Activated CD4-positive, CD25-positive, alpha-beta regulatory T cell treated with anti-CD3 and anti-CD28 coated beads, Interleukin-2, amount 50 U/mL, for 72 hours (primary cell): ENCODE measurements around the gene MNS1.
"Not testable (repeated sequence)": the region's sequence is repeated elsewhere in the genome, so short reads cannot be mapped to it uniquely, and the experiment has no call there.

Experiments used
- DNase-seq: peaks from one replicate; pipeline ENCODE4 v3.0.0; 2021

The MNS1 gene

DNA sequence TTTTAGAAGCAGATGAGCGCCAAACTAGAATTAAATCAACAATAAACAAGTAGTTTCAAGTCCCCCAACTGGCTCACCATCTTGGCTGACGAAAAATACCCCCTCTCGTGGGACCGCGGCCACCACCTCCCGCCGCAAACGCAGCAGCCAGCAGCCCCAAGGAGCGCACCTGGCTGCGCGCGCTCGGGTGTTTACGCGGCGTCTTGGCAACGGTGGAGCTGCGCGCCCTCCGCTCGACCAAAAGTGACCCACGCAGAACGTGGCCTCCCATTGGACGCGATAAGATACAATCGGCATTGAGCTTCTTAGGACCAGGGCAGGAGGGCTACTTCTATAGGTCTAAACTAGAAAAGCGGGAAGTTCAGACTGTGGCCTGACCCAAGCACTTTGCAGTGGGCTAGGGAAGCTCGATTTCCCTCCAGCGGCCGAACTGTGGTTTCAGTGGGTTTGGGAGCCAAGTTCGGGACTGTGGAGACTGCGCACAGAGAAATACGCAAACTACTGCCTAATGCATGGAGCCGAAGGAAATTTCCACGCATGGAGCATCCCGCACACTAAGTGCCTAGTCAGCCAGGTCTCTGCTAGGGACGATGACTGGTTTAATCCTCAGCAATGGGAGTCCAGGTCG, at the start of gene MNS1:
MNS1 (minus strand) TSS at position 245 of the 628 bp plus-strand sequence; CDS start at position 80, 165 bp downstream.
- DNase-seq: peak; percentile 61

DNA sequence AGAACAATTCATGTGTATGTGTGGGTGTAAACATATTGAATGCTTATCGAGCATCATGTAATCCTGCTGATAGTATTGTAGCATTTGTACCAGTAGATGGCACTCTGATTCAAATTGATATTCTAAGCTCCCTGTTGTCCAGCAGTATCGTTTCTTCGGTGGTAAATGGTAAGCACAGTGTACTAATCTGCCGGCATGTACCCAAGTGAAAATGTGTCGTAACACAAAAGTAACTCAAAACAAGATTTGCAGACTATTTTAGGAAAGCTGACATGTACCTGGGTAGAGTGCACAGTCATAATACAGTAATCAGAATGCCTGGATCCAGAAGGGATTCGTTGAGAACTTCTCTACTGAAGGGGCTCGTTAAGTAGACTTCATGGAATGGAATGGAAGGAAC, 31.7 kb upstream of the MNS1 start:
- DNase-seq: no peak

GRCh38 chr15:56495533-56495932, 30.6 kb upstream of the MNS1 start:
- no peak for DNase-seq

DNA sequence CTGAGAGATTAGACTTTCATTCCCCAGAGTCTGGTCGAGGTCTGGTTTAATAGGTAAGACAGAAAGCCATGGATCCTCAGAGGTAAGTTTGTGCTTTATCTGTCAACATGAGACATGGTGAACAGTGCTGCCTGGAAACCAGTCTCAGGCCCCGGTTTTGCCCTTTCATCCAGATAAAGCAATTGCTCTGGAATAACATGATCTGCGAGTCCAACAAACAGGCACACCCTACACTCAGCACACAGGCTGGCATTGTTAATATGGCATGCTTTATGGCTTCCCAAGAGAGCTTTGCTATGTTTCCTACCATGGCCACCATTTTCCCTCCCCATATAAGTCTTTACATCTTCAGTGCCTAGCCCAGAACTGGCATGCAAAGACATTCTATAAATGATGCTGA, 30.1 kb upstream of the MNS1 start:
- no peak for DNase-seq

DNA sequence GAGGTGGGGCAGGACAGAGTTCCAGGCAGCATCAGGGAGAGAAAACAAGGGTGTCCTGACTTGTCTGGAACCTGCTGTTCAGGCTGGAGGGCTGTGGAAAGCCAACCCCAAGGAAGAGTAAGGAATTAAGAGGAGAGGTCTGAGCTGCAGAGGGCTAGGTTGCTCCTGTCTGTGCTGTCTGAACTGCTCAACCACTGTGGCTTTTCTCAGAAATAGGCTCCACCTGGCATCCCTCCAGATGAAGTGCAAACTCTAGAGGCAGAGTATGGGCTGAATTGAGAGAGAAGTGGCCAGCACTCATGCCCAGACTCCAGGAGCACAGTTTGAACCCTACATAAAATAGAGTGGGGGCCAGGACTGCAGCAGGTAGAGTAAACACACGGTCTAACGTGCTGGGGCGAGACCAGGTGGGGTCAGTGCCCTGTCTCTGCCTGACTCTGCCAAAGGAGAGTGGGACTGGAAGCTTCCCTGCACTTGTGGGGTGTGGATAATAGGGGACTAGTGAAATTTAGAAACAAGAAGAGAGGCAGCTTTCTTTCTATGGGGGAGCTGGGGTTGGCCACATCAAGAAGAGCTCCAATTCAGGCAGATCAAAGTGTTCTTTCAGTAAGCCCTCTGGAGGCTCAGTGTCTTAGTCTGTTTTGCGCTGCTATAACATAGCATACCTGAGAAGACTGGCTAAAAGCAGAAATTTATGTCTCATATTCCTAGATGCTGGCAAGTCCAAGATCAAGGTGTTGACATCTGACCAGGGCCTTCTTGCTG, 28.0 kb upstream of the MNS1 start:
- DNase-seq: no peak

DNA sequence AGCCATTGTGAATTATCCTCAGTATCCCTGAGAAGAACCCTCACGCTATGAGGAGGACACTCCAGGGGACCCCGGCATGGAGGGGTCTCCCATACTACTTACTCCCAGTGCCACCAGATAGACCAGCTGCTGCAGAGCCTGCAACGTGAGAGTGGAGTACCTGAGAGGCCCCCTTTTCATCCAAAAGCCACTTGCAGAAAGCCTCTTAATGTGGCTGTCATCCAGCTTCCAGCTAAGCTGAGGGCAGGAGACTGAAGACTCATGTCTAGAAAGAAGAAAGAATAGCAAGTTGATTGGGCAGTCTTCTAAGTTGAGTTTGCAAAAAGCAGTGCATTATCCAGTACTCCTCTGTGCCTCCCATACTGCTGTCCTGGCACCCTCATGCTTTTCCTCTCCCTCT, 27.3 kb upstream of the MNS1 start:
- DNase-seq: no peak

- DNase-seq: no peak
Observed at GRCh38 chr15:56491110-56491722, 26.3 kb upstream of the MNS1 start.

DNA sequence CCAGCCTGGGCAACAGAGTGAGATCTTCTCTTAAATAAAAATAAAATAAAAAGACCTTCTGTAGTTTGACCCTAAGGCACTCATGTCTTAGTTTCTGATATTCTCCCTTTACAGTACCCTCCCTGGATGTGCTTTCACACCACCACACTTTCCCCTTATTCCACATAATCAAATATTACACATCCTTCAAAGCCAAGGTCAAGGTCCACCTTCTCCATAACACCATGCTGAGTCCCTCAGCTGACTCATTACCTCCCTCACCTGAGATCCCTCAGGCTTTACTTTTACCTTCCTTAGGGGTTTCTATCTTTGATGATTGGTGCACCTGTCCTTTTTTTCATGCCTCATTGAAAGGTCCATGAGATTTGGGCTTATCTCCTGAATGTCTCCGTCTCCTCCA, 25.5 kb upstream of the MNS1 start:
- DNase-seq: no peak

DNA sequence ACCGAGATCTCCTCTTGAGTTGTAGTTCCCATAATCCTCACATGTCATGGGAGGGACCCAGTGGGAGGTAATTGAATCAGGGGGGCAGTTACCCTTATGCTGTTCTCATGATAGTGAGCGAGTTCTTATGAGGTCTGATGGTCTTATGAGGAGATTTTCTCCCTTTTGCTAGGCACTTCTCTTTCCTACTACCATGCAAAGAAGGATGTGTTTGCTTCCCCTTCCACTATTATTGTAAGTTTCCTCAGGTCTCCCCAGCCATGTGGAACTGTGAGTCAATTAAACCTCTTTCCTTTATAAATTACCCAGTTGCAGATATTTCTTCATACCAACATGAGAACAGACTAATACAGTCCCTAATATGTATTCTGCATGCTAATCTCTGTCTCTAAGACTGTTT, 21.3 kb upstream of the MNS1 start:
- DNase-seq: not testable (repeated sequence)

DNA sequence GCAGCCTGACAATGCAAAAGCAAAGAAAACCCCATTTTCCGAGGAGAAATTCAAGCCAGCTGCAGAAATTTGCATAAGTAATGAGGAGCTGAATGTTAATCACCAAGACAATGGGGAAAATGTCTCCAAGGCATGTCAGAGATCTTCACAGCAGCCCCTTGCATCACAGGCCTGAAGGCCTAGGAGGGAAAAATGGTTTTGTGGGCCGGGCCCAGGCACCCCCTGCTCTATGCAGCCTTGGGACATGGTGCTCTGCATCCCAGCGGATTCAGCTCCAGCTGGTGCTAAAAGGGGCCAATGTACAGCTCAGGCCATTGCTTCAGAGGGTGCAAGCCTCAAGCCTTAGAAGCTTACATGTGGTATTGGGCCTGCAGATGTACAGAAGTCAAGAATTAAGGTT, 20.5 kb upstream of the MNS1 start:
- DNase-seq: not testable (repeated sequence)

DNA sequence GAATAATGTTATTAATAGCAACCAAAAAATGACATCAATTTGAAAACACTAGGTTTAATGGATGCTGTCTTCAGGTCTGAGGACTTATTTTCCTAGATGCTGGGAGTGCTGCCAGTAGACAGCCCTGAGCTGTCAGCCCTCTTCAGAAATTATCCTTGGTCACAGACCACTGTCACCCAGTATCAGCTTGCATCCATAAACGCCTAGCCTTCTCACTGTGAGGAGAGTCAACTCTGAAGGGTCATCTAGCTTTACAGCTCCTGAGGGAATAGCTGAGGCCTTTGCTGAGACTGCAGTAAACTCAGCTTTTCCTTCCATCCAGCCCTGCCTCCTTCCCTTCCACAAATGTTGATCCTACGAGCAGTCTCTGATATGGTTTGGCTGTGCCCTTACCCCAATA, 19.4 kb upstream of the MNS1 start:
- DNase-seq: no peak

DNA sequence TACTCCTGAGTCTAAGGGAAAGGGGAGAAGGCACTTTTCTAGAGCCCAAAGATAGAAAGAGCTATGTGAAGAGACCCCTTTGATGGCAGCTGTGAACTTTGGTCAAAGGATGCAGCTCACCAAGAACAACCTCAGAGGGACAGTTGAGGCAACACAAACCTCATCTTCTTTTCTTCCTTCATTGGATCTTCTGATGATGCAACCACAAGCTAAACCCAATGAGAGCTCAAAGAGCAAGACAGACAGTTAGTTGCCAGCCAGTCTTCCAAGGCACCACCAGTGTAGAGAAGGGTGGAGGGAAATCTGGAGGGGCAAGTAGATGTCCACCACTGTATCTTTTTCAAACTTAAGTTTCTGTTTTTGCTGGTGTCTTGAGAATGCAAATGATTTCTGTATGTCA, 10.4 kb upstream of the MNS1 start:
- no peak for DNase-seq

- DNase-seq: no peak
Observed at GRCh38 chr15:56473017-56473416, 8.1 kb upstream of the MNS1 start.

GRCh38 chr15:56472278-56472677, 7.3 kb upstream of the MNS1 start:
- DNase-seq: no peak

- no peak for DNase-seq
Observed at GRCh38 chr15:56471440-56472069, 6.6 kb upstream of the MNS1 start.

GRCh38 chr15:56469483-56469882, 4.5 kb upstream of the MNS1 start:
- no peak for DNase-seq

DNA sequence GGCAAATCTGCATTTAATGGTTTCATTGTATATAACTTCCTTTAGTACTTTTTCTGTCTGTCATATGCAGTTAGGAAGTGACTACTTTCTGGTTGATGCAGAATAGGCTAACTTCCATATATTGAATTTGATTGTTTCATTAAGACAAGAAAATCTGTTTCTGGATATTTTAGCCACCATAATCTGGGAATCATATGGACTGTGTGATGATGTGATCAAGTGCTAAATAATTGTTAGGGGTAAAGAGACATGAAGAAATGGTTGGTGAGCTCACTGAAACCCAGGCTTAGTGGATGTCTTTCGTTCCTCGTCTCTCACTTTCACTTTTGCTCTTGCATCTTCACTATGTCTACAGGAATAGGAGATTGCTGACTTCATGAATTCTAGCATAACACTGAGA, 3.5 kb upstream of the MNS1 start:
- DNase-seq: no peak

GRCh38 chr15:56467616-56468015, 2.7 kb upstream of the MNS1 start:
- DNase-seq: no peak

GRCh38 chr15:56460947-56461346, 4.0 kb downstream of the MNS1 start:
- DNase-seq: no peak

GRCh38 chr15:56460071-56460470, 4.9 kb downstream of the MNS1 start:
- DNase-seq: no peak

DNA sequence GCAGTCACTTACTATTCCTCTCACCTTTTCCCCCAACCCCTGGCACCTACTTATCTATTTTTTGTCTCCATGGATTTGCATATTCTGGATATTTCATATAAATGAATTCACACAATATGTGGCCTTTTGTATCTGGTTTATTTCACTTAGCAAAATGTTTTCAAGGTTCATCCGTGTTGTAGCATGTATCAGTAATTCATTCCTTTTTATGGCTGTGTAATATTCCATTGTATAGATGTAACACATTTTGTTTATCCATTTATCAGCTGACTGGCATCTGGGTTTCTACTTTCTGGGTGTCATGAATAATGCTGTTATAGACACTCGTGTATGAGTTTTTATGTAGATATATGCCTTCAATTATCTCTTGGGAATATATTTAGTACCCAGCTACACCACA, 5.8 kb downstream of the MNS1 start:
- no peak for DNase-seq

- no peak for DNase-seq
Observed at GRCh38 chr15:56456229-56456628, 8.7 kb downstream of the MNS1 start.

DNA sequence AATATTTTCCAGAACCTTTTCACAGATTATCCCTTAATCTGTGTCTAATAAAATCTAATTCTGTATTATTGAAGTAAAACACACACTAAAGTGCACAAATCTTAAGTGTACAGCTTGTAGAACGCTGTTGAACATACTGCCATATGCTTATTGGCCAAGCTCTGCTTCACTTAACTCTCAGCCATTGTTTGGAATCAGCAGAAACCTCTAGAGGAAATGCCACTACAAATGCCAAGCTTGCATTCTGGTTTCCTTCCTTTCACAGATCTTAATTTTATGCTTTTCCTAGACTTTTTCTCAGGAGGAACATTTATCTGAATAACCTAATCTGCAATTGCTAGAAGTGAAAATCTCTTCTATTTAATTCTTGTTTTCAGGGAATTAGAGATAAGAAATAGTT, 10.1 kb downstream of the MNS1 start:
- no peak for DNase-seq

GRCh38 chr15:56445746-56446145, 19.2 kb downstream of the MNS1 start:
- DNase-seq: no peak
